SK-N-SH (cell line): ENCODE measurements around the gene SAMD4A.

Source experiments
- EP300 ChIP-seq, 2 experiments: IDR thresholded peaks; 2 replicates each; pipeline versions ENCODE4 v1.4.0 to v1.6.1; 2012; ENCODE audit warnings: borderline replicate concordance in 1 of 2, low read depth in 1 of 2, low read length in 1 of 2
- FOXJ3 ChIP-seq: sonication (generic); formaldehyde crosslinking; IDR thresholded peaks from 2 replicates; pipeline ENCODE4 v1.5.1; 2020; ENCODE audit warnings: mild to moderate bottlenecking, missing genetic modification reagents
- GABPA ChIP-seq: IDR thresholded peaks from 2 replicates; pipeline ENCODE4 v1.4.0; 2012; ENCODE audit warnings: low read depth, mild to moderate bottlenecking
- NRF1 ChIP-seq: IDR thresholded peaks from 2 replicates; pipeline ENCODE4 v1.6.1; 2012; ENCODE audit warnings: low read depth, mild to moderate bottlenecking, low read length
- POLR2AphosphoS5 ChIP-seq: IDR thresholded peaks from 2 replicates; pipeline ENCODE4 v1.6.1; 2012; ENCODE audit warnings: low read depth, low read length
- RFX5 ChIP-seq: IDR thresholded peaks from 2 replicates; pipeline ENCODE4 v1.6.1; 2012; ENCODE audit warnings: mild to moderate bottlenecking, improper control_type of control experiment, low read length
- RXRA ChIP-seq: IDR thresholded peaks from 2 replicates; pipeline ENCODE4 v1.4.0; 2012; ENCODE audit warnings: low read depth, mild to moderate bottlenecking, borderline replicate concordance
- SIN3A ChIP-seq: IDR thresholded peaks from 2 replicates; pipeline ENCODE4 v1.6.1; 2012; ENCODE audit warnings: low read depth, mild to moderate bottlenecking, low read length, moderate library complexity, borderline replicate concordance
- YY1 ChIP-seq: IDR thresholded peaks from 2 replicates; pipeline ENCODE4 v1.4.0; 2012; ENCODE audit warnings: low read depth, mild to moderate bottlenecking
- TF ChIP-seq, protein P1 (sequence below): fragments of 200-600 bp; sonication (generic); IDR thresholded peaks from 2 replicates; pipeline ENCODE4 v1.6.1; 2017; ENCODE audit warnings: antibody characterized with exemption, mild to moderate bottlenecking, moderate library complexity
- TF ChIP-seq, protein P2 (sequence below): IDR thresholded peaks from 2 replicates; pipeline ENCODE4 v1.4.0; 2012; ENCODE audit warnings: low read depth, borderline replicate concordance
- TF ChIP-seq, protein P3 (sequence below): IDR thresholded peaks from 2 replicates; pipeline ENCODE4 v1.6.1; 2012; ENCODE audit warnings: mild to moderate bottlenecking, low read depth, low read length, moderate library complexity
- TF ChIP-seq, protein P4 (sequence below): fragments of 150-350 bp; IDR thresholded peaks from 2 replicates; pipeline ENCODE4 v1.6.1; 2016; ENCODE audit warnings: mild to moderate bottlenecking, low read depth, low read length
- TF ChIP-seq, protein P5 (sequence below): IDR thresholded peaks from 2 replicates; pipeline ENCODE4 v1.4.0; 2012; ENCODE audit warnings: low read depth

DNA sequence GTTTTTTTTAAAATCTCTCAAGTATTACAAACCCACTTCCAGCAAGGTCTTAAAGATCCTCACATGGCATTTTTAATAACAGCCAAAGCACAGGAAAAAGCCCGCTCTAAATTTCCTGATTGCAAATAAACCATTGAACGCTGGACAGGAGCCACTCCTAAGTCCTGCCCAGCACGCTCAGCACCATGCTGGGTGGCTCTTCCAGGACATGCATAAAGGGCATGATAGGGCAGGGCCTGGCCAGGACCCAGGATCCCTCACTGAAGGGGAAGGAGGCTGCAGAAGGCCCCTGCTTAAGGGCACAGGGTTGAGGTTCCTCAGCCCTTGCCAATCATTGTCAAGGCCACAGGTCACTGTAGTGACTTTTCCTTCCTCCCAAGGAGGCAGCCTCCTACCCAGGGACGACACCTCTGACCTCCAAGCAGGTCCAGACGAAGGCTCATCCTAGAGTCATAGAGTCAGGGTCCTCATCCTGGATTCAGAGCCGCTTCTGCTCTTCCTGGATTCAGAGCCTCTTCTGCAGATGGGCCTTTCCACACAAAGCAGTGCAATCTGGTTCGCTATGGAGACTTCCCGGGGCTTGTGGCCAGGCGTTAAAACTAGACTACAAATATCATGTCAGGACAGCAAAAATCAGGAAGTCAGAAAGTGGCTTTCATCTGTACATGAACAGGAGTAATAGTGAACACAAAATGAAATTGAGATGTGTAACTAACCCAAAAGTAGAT lies 211.9 kb downstream of the SAMD4A start:
- TF ChIP-seq, protein P1, sequence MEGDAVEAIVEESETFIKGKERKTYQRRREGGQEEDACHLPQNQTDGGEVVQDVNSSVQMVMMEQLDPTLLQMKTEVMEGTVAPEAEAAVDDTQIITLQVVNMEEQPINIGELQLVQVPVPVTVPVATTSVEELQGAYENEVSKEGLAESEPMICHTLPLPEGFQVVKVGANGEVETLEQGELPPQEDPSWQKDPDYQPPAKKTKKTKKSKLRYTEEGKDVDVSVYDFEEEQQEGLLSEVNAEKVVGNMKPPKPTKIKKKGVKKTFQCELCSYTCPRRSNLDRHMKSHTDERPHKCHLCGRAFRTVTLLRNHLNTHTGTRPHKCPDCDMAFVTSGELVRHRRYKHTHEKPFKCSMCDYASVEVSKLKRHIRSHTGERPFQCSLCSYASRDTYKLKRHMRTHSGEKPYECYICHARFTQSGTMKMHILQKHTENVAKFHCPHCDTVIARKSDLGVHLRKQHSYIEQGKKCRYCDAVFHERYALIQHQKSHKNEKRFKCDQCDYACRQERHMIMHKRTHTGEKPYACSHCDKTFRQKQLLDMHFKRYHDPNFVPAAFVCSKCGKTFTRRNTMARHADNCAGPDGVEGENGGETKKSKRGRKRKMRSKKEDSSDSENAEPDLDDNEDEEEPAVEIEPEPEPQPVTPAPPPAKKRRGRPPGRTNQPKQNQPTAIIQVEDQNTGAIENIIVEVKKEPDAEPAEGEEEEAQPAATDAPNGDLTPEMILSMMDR, result no peak
- TF ChIP-seq, protein P2, sequence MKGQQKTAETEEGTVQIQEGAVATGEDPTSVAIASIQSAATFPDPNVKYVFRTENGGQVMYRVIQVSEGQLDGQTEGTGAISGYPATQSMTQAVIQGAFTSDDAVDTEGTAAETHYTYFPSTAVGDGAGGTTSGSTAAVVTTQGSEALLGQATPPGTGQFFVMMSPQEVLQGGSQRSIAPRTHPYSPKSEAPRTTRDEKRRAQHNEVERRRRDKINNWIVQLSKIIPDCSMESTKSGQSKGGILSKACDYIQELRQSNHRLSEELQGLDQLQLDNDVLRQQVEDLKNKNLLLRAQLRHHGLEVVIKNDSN, result no peak
- TF ChIP-seq EP300 (IDR thresholded peaks at IDR 0.05; ENCODE audit: borderline replicate concordance in 1 of 2, low read depth in 1 of 2, low read length in 1 of 2) (no peak), NRF1 (no peak), GABPA (no peak), YY1 (no peak), RXRA (no peak), FOXJ3 (CRISPR knock-in tag) (no peak), SIN3A (no peak), POLR2AphosphoS5 (no peak), RFX5 (no peak)
- TF ChIP-seq, protein P3, sequence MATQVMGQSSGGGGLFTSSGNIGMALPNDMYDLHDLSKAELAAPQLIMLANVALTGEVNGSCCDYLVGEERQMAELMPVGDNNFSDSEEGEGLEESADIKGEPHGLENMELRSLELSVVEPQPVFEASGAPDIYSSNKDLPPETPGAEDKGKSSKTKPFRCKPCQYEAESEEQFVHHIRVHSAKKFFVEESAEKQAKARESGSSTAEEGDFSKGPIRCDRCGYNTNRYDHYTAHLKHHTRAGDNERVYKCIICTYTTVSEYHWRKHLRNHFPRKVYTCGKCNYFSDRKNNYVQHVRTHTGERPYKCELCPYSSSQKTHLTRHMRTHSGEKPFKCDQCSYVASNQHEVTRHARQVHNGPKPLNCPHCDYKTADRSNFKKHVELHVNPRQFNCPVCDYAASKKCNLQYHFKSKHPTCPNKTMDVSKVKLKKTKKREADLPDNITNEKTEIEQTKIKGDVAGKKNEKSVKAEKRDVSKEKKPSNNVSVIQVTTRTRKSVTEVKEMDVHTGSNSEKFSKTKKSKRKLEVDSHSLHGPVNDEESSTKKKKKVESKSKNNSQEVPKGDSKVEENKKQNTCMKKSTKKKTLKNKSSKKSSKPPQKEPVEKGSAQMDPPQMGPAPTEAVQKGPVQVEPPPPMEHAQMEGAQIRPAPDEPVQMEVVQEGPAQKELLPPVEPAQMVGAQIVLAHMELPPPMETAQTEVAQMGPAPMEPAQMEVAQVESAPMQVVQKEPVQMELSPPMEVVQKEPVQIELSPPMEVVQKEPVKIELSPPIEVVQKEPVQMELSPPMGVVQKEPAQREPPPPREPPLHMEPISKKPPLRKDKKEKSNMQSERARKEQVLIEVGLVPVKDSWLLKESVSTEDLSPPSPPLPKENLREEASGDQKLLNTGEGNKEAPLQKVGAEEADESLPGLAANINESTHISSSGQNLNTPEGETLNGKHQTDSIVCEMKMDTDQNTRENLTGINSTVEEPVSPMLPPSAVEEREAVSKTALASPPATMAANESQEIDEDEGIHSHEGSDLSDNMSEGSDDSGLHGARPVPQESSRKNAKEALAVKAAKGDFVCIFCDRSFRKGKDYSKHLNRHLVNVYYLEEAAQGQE, result no peak
- TF ChIP-seq, protein P4, sequence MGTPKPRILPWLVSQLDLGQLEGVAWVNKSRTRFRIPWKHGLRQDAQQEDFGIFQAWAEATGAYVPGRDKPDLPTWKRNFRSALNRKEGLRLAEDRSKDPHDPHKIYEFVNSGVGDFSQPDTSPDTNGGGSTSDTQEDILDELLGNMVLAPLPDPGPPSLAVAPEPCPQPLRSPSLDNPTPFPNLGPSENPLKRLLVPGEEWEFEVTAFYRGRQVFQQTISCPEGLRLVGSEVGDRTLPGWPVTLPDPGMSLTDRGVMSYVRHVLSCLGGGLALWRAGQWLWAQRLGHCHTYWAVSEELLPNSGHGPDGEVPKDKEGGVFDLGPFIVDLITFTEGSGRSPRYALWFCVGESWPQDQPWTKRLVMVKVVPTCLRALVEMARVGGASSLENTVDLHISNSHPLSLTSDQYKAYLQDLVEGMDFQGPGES, result no peak
- TF ChIP-seq, protein P5, sequence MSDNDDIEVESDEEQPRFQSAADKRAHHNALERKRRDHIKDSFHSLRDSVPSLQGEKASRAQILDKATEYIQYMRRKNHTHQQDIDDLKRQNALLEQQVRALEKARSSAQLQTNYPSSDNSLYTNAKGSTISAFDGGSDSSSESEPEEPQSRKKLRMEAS, result no peak
